CD4-positive, alpha-beta T cell (primary cell): Measurements from ENCODE around the gene RASAL3. TPM values are rescaled to one million over a fixed set of nuclear protein-coding genes. Genes with fewer than 3 reads are reported as not detected.

Experiments
- ATAC-seq: fragments of 200-7000 bp; cut with Tn5 transposase; one replicate; pipeline ENCODE4 v1.10.0; 2022; ENCODE audit warnings: mild to moderate bottlenecking; ENCODE audit not compliant: poor library complexity
- CTCF ChIA-PET: fragments of 350-600 bp; sonication (Branson Sonifier 250); formaldehyde crosslinking; loops from one replicate; lab custom pipeline; 2021; ENCODE audit warnings: antibody characterized with exemption, inconsistent platforms; lab: Charles Lee
- POLR2A ChIA-PET: fragments of 350-600 bp; sonication (Branson Sonifier 250); formaldehyde crosslinking; loops from one replicate; lab custom pipeline; 2021; ENCODE audit warnings: antibody characterized with exemption, inconsistent platforms; lab: Charles Lee
- DNase-seq, 14 experiments: peaks; one replicate each; pipeline ENCODE4 v3.0.0-alpha.2; 2013 to 2020; ENCODE audit warnings: mixed read lengths in 2 of 14
- H3K27ac ChIP-seq, 2 donors: one replicate each; pipeline versions ENCODE4 v1.5.1 to v1.7.0; 2013; ENCODE audit warnings: low read length in 2 of 2, low read depth in 1 of 2, mild to moderate bottlenecking in 1 of 2
- H3K27me3 ChIP-seq, 2 experiments: 1 replicate in 1 of 2; 2 replicates in 1 of 2; pipeline versions ENCODE4 v1.6.1 to v1.7.0; 2013; ENCODE audit warnings: low read length in 2 of 2, control low read depth in 1 of 2, mild to moderate bottlenecking in 1 of 2, moderate library complexity in 1 of 2; ENCODE audit not compliant: insufficient read depth in 2 of 2, control insufficient read depth in 1 of 2
- H3K36me3 ChIP-seq: one replicate; pipeline ENCODE4 v1.6.1; 2013; ENCODE audit warnings: low read length, control low read depth; ENCODE audit not compliant: insufficient read depth
- H3K4me1 ChIP-seq: one replicate; pipeline ENCODE4 v1.6.1; 2013; ENCODE audit warnings: low read length, control low read depth; ENCODE audit not compliant: insufficient read depth
- H3K4me3 ChIP-seq: one replicate; pipeline ENCODE4 v1.5.1; 2013; ENCODE audit warnings: mild to moderate bottlenecking, low read length, moderate library complexity
- H3K9me3 ChIP-seq, 2 experiments: 1 replicate in 1 of 2; 2 replicates in 1 of 2; pipeline versions ENCODE4 v1.6.1 to v1.7.0; 2013; ENCODE audit warnings: low read length in 2 of 2, mild to moderate bottlenecking in 2 of 2, control low read depth in 1 of 2, moderate library complexity in 1 of 2; ENCODE audit not compliant: control insufficient read depth in 1 of 2, insufficient read depth in 1 of 2
- H3K27ac Mint-ChIP-seq: one replicate; pipeline ENCODE4 v1.8.0; 2020; ENCODE audit warnings: mixed read lengths
- H3K27me3 Mint-ChIP-seq: one replicate; pipeline ENCODE4 v1.8.0; 2021; ENCODE audit warnings: mixed read lengths
- H3K36me3 Mint-ChIP-seq: one replicate; pipeline ENCODE4 v1.8.0; 2021; ENCODE audit warnings: low read depth, mixed read lengths
- H3K4me1 Mint-ChIP-seq: one replicate; pipeline ENCODE4 v1.8.0; 2021; ENCODE audit warnings: low read depth, mixed read lengths
- H3K4me3 Mint-ChIP-seq: one replicate; pipeline ENCODE4 v1.8.0; 2020; ENCODE audit warnings: mild to moderate bottlenecking, mixed read lengths
- H3K9me3 Mint-ChIP-seq: one replicate; pipeline ENCODE4 v1.8.0; 2020; ENCODE audit warnings: mixed read lengths
- intact Hi-C, 2 experiments: fragments of 100-400 bp; cut with DNase I in 1 of 2; cut with micrococcal nuclease in 1 of 2; formaldehyde crosslinking; loops; one replicate each; pipeline versions ENCODE4 v1.15.1 to v1.9.0; 2023 to 2025; cut with DNase I, micrococcal nuclease
- total RNA-seq, 174 experiments: library from RNA in 2 of 174; stranded (reverse) in 2 of 174; gene quantifications; one replicate each; pipeline ENCODE4 v1.2.3 and lab custom pipeline; 2021 to 2026
- TF ChIP-seq, protein P1 (sequence below): fragments of 200-600 bp; IDR thresholded peaks from one replicate; pipeline ENCODE4 v1.8.0; 2022; ENCODE audit warnings: antibody characterized with exemption, mild to moderate bottlenecking

The RASAL3 gene
- total RNA-seq, 2 experiments from 2014 or later, result 91.8 to 92.8 TPM

DNA sequence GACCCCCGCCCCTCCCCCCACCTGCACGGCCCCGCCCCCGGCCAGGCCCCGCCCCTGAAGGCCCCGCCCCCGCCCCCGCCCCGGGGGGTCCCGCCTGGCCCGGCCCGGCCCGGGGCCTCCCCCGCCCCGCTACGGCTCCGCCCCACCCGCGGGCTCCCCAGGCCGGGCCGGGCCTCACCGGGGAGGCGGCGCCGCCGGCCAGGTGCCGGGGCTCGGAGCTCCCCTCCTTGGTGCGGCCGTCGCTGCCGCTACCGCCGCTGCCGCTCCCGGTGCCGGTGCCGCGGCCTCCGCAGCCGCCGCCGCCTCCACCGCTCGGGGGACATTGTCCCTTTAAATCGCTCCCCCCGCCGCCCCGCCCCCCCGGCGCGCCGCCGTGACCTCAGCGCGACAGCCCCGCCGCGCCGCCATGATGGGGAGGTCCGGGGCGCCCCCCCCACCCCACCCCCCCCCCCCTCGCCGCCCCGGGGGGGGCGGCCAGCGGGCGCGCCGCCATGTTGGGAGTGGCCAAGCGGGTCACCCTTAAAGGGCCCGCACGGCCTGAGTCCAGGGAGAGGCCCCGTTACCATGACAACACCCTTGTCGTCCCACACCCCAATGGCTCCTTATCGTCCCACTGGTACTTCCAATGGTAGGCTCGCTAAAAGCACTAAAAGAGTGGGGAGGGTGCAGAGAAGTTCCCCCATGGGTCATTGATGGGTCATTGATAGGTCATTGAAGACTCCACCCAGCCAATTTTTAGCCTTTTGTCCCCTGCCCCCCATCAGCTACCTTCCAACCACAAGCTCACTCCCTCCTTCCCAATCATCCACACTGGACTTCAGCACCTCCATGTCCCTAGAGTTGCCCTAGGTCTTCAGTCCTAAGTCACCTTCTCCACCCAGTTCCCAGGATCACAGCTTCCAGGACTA, 14.5 kb downstream of the RASAL3 start, which contains the start of gene WIZ:
Gene WIZ (minus strand): TSS at position 337 of the 908 bp plus-strand sequence. CDS start 1,649 bp downstream, outside the sequence.
- H3K4me3 Mint-ChIP-seq, result peak within 1 kb of the TSS; percentile 92
- peak; percentile 83 for ATAC-seq
- peak; percentile 75 to 92 (median 84) for DNase-seq
- CTCF ChIA-PET, result interaction anchor here (2.2 to 2.5 kb wide), 2 partner anchors 31 to 106 kb away, joined by 11 to 12 read pairs; partner anchors contain the start of gene AKAP8L
- H3K4me3 ChIP-seq, result peak within 1 kb of the TSS; percentile 47
- POLR2A ChIA-PET, result interaction anchor here (0.8 to 4.1 kb wide), 5 partner anchors 10 to 70 kb away, joined by 3 to 14 read pairs (median 5); partner anchors contain the start of genes AKAP8 and AKAP8L
- peaks cover 42% of the 10 kb centered on the region for H3K36me3 Mint-ChIP-seq
- H3K9me3 Mint-ChIP-seq, result no peaks in the 10 kb centered on the region
- no peaks in the 10 kb centered on the region for H3K27me3 ChIP-seq
- H3K27ac ChIP-seq, result peak within 1 kb of the TSS in 1 of 2 donors; percentile 79
- peaks cover 30% of the 10 kb centered on the region for H3K4me1 Mint-ChIP-seq
- peaks cover 38% of the 10 kb centered on the region for H3K36me3 ChIP-seq
- TF ChIP-seq, protein P1, sequence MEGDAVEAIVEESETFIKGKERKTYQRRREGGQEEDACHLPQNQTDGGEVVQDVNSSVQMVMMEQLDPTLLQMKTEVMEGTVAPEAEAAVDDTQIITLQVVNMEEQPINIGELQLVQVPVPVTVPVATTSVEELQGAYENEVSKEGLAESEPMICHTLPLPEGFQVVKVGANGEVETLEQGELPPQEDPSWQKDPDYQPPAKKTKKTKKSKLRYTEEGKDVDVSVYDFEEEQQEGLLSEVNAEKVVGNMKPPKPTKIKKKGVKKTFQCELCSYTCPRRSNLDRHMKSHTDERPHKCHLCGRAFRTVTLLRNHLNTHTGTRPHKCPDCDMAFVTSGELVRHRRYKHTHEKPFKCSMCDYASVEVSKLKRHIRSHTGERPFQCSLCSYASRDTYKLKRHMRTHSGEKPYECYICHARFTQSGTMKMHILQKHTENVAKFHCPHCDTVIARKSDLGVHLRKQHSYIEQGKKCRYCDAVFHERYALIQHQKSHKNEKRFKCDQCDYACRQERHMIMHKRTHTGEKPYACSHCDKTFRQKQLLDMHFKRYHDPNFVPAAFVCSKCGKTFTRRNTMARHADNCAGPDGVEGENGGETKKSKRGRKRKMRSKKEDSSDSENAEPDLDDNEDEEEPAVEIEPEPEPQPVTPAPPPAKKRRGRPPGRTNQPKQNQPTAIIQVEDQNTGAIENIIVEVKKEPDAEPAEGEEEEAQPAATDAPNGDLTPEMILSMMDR, result no peak
- no peaks in the 10 kb centered on the region for H3K9me3 ChIP-seq
- H3K27me3 Mint-ChIP-seq, result no peaks in the 10 kb centered on the region
- H3K27ac Mint-ChIP-seq, result peak within 1 kb of the TSS; percentile 81
- intact Hi-C loops, result loop anchor here (1.0 to 10.0 kb wide), 4 partner anchors 17 to 735 kb away; partner anchors contain the start of genes AKAP8L (in 1 of the 2) and FAM32A (in 1 of the 2)
- peaks cover 30% of the 10 kb centered on the region for H3K4me1 ChIP-seq

DNA sequence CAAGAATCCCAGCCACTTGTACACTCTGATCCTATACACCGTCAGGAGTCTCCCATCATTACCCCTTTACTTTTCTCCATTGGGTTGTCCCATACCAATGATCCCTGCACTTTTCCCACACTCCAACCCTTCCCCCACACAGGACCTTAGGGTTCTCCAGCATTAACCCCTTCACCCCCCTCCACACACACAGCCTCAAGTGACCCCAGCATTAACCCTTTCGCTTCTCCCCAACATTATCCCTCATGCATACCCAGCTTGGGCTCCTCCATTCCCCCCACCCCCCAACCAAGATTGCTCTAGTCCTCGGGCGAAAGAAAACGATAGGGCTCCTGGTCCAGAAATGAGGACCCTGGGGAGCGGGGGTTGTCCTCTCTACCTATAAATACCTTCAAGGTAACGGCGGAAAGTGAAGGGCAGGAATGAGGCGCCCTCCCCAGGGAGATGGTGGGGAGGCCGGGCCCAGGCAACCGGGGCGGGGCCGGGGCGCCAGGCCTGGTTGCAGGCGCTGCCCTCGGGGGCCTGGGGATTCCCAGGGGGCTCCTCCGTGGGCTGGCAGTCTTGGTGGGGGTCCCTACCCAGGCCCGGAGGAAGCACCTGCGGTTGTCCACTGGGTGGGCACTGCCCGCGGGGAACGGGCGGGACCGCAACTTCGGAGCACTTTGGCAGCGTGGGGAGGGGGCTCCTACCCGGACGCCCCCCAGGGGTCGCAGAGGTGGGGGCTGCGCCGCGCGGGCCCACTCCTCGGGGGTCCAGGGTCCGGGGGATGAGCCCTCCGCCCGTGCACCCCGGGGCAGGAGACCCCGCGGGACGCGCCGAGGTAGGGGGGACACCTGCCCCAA, 15.3 kb downstream of the RASAL3 start:
- H3K36me3 Mint-ChIP-seq, result peaks cover 33% of the 10 kb centered on the region
- intact Hi-C loops, result loop anchor here in 1 of 2 experiments (1.0 to 10.0 kb wide), 2 partner anchors 17 to 736 kb away; partner anchors contain the start of gene FAM32A
- Histone ChIP-seq H3K36me3 (peaks cover 30% of the 10 kb centered on the region), H3K27me3 (no peaks in the 10 kb centered on the region), H3K9me3 (no peaks in the 10 kb centered on the region), H3K27ac (no peak overlapping the region), H3K4me3 (peak overlapping the region; percentile 47), H3K4me1 (peaks cover 23% of the 10 kb centered on the region)
- no peaks in the 10 kb centered on the region for H3K27me3 Mint-ChIP-seq
- POLR2A ChIA-PET, result interaction anchor here (1.2 to 4.1 kb wide), 7 partner anchors 15 to 70 kb away, joined by 3 to 14 read pairs (median 5); partner anchors contain the start of genes AKAP8 and AKAP8L
- no peak for ATAC-seq
- TF ChIP-seq, protein P1, result no peak
- H3K9me3 Mint-ChIP-seq, result no peaks in the 10 kb centered on the region
- DNase-seq, result peak in 1 of 14 experiments; percentile 24
- H3K27ac Mint-ChIP-seq, result peak overlapping the region; percentile 57
- H3K4me1 Mint-ChIP-seq, result peaks cover 28% of the 10 kb centered on the region
- H3K4me3 Mint-ChIP-seq, result peak overlapping the region; percentile 76
- CTCF ChIA-PET, result no interaction called here
